GM21576 (cell line): ENCODE measurements around the gene UBXN2A.
"Not testable (repeated sequence)": the region's sequence is repeated elsewhere in the genome, so short reads cannot be mapped to it uniquely, and the experiment has no call there.

Experiments used
- ATAC-seq: cut with Tn5 transposase; IDR thresholded peaks from one replicate; pipeline ENCODE4 v1.9.1; 2021; ENCODE audit warnings: mild to moderate bottlenecking, moderate library complexity; ENCODE audit not compliant: unreplicated experiment

UBXN2A gene

GRCh38 chr2:24043133-24043532 is 102.9 kb downstream of the UBXN2A start:
- ATAC-seq: not testable (repeated sequence)

- no peak for ATAC-seq
These were observed 105.5 kb downstream of the UBXN2A start for GRCh38 chr2:24045511-24046508.

GRCh38 chr2:24046599-24046929 is 106.3 kb downstream of the UBXN2A start:
- no peak for ATAC-seq

- ATAC-seq: peak; percentile 99
These were observed 106.9 kb downstream of the UBXN2A start, which contains the start of gene WDCP for GRCh38 chr2:24046930-24047702. Gene WDCP, minus strand, starts transcription at chr2:24047391. Its CDS starts 7,897 bp downstream, at chr2:24039494.

GRCh38 chr2:24047703-24048033 is 107.4 kb downstream of the UBXN2A start:
- no peak for ATAC-seq

- no peak for ATAC-seq
These were observed 108.7 kb downstream of the UBXN2A start for GRCh38 chr2:24048769-24049484.

GRCh38 chr2:24049485-24050021 is 109.3 kb downstream of the UBXN2A start, which contains the start of gene FKBP1B:
Gene FKBP1B, plus strand, starts transcription at chr2:24049741. Its CDS starts 109 bp downstream, at chr2:24049850.
- ATAC-seq: no peak

GRCh38 chr2:24050041-24050979 is 110.0 kb downstream of the UBXN2A start:
- ATAC-seq: no peak

GRCh38 chr2:24051833-24052232 is 111.6 kb downstream of the UBXN2A start:
- no peak for ATAC-seq

GRCh38 chr2:24052951-24053350 is 112.7 kb downstream of the UBXN2A start:
- no peak for ATAC-seq
